Suprapubic skin (tissue), 3 donors: ENCODE results near the gene PTPRN2.

ENCODE experiments used
- POLR2A ChIP-seq, 2 donors: fragments of 450-650 bp; IDR thresholded peaks; one replicate each; pipeline ENCODE4 v1.6.1; 2017; ENCODE audit warnings: antibody characterized with exemption in 2 of 2, mild to moderate bottlenecking in 2 of 2, moderate library complexity in 2 of 2
- TF ChIP-seq, protein P1 (sequence below), 2 donors: fragments of 200-600 bp in 1 of 2; fragments of 450-650 bp in 1 of 2; sonication (generic) in 1 of 2; IDR thresholded peaks; one replicate each; pipeline ENCODE4 v1.5.1; 2016 to 2019; ENCODE audit warnings: antibody characterized with exemption in 2 of 2, mild to moderate bottlenecking in 1 of 2, moderate library complexity in 1 of 2

DNA sequence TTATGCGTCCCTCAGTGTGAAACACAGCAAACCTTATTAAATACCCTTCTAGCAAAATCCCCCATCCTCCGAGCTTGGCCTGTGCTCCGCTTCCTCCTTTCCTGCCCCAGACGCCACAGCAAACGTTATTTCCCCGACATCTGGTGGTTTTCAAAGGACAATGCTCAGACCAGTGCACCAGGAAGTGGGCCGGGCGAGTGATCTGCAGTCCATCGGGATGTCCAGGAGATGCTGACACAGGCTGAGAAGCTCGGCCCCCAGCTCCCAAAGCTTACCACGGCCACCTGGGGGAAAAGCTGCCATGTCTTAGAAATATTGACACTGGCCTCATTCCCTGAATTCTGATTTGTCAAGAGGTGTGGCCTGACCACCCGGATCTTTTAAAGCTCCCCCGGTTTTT is 129.5 kb downstream of the PTPRN2 start:
- no peak for TF ChIP-seq POLR2A (IDR thresholded peaks at IDR 0.05)
- TF ChIP-seq, protein P1, sequence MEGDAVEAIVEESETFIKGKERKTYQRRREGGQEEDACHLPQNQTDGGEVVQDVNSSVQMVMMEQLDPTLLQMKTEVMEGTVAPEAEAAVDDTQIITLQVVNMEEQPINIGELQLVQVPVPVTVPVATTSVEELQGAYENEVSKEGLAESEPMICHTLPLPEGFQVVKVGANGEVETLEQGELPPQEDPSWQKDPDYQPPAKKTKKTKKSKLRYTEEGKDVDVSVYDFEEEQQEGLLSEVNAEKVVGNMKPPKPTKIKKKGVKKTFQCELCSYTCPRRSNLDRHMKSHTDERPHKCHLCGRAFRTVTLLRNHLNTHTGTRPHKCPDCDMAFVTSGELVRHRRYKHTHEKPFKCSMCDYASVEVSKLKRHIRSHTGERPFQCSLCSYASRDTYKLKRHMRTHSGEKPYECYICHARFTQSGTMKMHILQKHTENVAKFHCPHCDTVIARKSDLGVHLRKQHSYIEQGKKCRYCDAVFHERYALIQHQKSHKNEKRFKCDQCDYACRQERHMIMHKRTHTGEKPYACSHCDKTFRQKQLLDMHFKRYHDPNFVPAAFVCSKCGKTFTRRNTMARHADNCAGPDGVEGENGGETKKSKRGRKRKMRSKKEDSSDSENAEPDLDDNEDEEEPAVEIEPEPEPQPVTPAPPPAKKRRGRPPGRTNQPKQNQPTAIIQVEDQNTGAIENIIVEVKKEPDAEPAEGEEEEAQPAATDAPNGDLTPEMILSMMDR (IDR thresholded peaks at IDR 0.05): no peak
